COLO668 (cell line): Measurements from ENCODE around the gene GMDS.
A peak's percentile ranks its signal among the peaks of the same experiment; 100 is the strongest.

Source experiments
- DNase-seq: peaks from one replicate; lab custom pipeline; 2025; ENCODE audit not compliant: unreplicated experiment; lab: John Stamatoyannopoulos, UW

GMDS gene

DNA sequence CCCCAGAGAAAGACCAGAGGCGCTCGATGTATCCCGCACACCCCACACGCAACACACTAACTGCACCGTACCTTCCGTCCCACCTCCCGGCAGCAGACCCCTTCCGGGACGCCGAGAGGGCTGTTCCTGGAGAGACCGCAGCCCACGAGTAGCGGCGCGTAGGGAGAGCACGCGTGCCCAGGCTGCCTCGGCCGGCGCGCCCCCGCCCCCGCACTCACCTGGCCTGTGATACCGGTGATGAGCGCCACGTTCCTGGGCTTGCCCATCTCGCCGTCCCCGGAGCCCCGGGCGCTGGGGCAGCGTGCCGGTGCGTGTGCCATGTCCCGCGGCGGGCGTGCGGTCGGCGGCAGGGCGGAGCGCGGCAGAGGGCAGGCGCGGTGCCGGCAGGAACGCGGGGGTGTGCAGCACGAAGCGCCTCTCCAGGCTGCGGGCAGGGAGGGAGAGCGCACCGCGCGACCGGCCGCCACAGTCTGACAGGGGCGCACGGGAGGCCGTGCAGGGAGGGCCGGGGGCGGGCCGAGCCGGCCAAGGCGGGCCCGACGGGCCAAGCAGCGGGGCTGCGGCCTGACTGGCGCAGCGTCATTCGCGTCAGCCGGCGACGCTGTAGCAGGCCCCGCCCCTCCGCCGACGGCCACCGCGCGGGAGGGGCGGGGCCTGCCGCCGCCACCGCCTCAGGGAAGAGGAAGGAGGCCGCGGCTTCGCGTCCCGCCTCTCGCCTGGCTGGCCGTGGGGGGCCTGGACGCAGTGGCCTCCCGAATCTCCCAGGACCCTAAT lies at the start of gene GMDS:
TSS of gene GMDS (minus strand) at position 503 of the 774 bp plus-strand sequence.
- DNase-seq = peak; percentile 91

DNA sequence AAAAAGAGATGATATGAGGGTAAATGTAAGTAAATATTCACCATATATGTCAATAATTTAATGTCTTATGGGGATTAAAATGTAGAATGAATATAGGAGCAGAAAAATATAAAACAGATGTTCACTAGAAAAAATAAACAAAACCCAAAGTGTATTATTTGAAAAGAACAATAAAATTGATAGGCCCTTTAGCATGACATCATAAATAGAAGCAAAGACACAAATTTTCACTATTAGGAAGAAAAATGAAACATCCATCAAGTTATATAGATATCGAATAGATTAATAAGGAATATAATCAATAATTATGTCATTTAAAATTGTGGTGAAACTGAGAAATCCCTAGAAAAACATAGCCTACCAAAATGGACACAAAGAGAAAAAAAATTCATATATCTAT lies 40.1 kb upstream of the GMDS start:
- DNase-seq = no peak

GRCh38 chr6:2275892-2276242 lies 30.5 kb upstream of the GMDS start:
- DNase-seq = no peak

DNA sequence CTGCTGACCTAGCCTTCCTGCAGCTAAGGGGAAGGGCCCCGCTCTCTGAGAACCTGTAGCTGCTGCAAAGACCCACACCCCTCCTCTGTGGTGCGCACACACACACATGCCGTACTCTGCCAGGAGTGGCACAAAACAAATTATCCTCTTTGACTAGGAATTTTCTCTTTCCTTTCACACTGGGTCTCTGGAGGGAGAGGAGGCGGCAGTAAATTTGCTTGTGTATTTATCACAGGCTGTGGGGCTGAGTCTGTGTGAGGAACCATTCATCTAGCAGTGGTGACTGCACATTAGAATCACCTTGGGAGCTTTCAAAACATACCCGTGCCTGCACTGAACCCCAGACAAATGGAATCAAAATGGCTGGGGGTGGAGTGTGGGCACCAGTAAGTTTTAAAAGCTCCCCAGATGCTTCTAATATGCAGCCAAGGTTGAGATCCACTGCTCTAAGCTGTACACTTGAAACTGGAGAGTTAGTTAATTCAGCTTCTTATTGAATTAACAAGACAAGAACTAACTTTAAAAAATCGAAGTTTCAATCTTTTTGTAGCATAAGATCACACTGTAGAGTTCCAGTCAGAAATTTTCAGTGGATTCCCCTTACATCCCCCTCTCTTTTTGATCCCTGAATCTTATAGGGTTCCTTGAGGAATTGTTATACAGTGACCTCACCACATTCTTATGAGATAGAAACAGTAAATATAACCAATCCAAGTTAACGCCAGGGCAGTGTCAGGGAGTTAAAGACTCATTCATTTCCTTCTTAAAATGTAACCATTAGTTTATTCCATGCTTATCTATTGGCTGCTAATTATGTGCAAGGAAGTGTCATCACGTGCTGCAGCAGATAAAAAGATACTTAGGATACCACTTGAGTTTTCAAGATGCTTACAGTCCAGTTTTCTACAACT lies 29.8 kb upstream of the GMDS start:
- no peak for DNase-seq

- no peak for DNase-seq
These were observed 27.3 kb upstream of the GMDS start for GRCh38 chr6:2272696-2273095.

DNA sequence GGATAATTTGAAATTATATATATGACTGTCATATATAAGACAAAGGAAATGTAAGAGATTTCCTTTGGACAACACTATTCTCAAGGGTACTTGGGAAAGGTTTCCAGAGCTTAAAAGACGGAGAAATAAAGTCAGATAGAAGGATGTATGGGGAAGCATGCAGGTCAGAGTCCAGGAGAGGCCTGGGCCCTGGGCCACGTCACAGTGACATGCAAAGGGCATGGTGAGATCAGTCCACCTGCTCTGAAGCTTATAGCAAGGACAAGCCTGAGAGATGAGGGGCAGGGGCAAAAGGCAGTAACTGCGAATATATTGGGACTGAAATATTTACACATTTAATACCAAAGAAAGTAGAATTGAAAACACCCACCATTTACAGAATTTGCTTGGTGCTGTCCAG lies 24.6 kb upstream of the GMDS start:
- no peak for DNase-seq

DNA sequence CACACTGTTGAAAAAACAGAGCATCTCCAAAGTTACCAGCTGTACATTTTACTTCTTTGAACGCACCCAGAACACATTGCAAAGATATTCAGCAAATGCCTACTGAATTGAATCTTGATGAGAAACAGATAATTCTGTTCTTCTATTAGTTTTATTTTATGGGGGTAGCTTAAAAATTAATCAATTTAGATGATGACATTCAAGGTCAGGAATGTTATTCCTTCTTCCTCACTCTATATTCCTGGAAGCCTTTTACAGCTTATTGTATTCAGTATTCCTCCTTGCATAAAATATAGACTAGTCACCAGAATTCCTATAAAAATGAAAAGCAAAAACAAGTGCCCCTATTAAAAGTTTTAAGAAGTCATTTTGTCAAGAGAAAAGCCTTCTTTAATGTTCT lies 21.4 kb upstream of the GMDS start:
- no peak for DNase-seq

DNA sequence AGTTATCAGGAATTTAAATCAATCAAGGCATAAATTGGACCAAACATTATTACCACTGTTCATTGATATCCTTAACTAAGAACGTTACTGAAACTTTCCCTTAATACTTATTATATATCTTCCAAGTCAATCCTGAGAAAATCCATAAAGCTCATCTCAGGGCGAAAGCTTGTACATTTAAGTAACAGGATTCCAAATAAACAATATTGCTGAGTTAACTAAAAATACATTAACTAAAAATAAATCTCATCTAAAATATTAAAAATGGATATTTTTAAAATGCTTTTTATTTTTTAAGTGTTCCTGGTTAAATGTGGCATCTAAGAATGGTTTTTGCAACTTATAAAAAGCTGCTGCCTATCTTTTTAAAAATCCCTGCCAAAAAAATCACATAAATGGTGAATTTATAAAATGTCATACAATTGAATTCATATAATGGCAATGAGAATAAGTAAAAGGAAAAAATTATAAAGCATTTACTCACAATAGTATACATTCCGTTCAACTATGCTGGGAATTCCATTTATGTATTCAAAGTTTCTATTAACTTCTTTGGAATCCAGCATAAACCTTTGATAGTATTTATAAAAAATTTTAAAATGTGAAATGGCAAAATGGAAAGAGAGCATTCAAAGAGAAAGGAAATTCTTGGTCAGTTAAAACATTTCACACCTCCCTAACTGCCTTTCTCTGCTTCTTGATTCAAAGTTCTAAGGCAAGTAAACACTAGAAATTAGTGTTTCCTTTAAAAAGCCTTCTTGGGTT lies 20.8 kb upstream of the GMDS start:
- no peak for DNase-seq

GRCh38 chr6:2264932-2265331 lies 19.5 kb upstream of the GMDS start:
- DNase-seq = no peak

GRCh38 chr6:2263896-2264295 lies 18.5 kb upstream of the GMDS start:
- DNase-seq = no peak

- DNase-seq = no peak
These were observed 14.2 kb upstream of the GMDS start for GRCh38 chr6:2259574-2259973.

GRCh38 chr6:2259002-2259494 lies 13.6 kb upstream of the GMDS start:
- DNase-seq = peak; percentile 15

GRCh38 chr6:2258112-2258511 lies 12.7 kb upstream of the GMDS start:
- no peak for DNase-seq

DNA sequence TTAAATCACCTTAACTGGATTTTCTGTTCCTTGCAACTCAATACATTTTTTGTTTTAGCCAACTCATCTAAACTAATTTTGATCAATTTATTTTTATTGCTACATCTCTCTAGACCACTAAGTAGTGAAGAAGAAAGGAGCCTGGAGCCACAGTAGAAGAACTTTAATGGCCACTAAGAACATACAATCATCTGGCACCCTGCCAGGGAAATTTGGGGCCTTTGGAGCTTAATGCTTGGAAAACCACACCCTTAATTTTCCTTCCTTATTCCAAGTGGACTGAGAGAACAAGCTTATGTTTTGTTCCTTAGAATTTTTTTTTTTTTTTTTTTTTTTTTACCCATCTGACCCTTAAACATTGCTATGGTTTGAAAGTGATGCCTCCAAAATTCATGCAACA lies 12.0 kb upstream of the GMDS start:
- DNase-seq = no peak

- no peak for DNase-seq
These were observed 9.3 kb upstream of the GMDS start for GRCh38 chr6:2254747-2255146.

DNA sequence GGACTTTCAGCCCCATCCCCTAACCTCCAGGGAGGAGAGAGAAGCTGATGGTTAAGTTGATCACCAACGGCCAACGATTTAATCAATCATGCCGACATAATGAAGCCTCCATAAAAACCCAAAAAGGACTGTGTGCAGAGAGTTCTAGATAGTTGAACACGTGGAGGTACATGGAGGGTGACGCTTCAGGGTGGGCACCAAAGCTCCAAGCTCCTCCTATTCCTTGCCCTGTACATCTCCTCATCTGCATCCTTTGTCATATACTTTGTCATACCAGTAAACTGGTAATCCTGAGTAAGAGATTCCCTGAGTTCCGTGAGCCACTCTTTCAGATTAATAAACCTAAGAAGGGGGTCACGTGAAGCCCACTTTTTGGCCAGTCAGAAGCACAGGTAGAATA lies 3.7 kb upstream of the GMDS start:
- DNase-seq = no peak

DNA sequence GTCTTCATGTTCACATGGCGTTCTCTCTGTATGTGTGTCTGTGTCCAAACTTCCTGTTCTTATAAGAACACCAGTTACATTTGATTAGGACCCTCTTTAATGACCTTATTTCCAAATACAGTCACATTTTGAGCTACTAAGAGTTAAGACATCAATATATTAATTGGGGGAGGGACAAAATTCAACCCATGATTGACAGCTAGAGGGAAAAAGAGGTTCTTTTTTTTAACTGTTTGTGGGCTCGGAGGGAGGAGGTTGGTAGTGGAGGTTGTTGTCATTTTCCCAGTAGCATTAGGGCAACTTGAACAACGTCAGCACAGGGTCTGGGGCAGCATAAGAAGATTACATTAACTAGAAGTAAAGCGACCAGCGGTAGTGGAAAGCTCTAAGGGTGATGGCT lies 2.3 kb upstream of the GMDS start:
- no peak for DNase-seq

DNA sequence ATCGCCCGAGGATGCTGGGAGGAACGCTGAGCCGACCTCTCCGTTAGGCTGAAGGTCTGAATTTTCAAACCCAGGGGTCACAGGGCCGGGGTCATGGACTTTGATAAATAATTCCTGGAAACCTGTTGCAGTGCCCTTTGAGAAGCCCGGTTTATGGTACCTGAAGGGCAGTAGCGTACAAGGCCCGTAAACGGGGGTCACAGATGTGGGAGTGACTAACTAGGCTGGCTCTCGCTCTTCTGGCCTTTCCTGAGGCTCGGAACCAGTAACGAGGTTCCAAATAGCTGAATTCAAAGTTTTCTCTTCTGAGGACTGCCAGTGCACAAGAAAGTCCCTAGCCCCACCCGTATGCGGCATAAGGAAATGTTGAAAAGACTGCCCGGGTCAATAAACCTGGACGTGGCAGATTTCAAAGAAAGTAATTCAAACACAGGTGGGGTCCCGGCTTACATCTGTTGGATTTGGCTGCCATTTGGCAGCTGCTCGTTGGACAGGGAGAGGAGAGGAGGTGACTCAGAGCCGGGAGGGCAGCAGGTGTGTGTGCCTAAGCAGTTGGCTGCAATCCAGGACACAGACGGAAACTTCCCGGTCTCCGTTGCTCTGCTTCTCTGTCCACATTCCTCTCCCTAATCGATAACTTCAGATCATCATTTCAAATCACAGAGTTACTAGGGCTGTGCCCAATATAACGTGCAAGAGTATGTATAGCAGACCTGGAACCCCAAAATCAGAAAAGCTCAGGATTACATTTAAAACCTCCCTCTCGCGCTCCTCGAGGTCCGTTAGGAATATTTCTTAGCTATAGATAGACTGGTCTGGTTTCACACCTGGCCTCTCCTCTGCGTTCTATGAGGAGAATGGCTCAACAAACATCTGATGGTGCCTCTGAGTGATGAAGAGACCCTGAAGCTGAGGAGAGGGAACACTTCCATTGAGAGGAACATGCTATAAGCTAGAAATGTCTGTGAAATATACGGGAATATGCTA lies 765 bp upstream of the GMDS start:
- DNase-seq = peak; percentile 89

DNA sequence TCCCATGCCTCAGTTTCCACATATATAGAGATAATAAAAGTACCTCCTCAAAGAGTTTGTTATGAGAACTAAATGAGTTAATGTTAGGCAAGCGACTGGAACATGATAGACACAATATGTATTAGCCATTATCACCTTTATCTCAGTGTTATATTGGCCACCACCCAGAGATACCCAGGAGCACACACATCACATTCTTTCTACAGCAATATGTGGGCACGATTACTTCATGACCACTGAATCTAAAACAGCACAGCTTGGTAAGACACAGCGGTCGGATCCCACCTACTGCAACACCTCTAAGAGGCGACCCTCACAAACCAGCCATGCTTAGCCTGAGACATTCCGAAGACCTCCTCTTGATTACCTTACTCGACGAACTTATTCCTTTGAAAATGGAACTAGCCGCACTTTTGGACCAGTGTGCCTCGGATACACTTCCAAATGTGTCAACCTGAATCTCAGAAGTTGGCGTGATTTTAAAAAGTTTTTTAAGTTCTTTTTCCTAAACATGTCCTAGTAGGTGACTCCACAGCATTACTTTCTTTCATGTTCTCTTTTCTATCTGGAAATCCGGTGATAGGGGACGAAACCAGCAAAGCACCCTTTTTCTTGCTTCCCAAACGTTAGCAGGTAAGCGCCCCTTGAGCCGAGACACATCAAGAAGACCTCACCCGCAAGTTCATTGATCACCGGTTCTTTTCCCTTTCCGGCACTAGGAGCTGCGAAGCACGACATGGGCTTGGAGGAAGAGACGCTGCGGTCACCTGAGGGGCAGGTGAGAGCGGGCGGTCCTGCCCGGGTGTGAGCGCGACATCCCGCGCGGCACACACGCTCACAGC lies 923 bp downstream of the GMDS start:
- peak; percentile 54 for DNase-seq
